ENCODE results near the gene CCDC127.
"Not testable (repeated sequence)": the region's sequence is repeated elsewhere in the genome, so short reads cannot be mapped to it uniquely, and the experiment has no call there.

Gene CCDC127

GRCh38 chr5:217494-218456 is at the start of gene CCDC127, which contains the start of gene SDHA:
Gene CCDC127 (minus strand): TSS chr5:218153. CDS start chr5:216849, 1,304 bp downstream.
Gene SDHA (plus strand): TSS chr5:218320. CDS start chr5:218356, 36 bp downstream.
- DNase-seq = peak; percentile 91

GRCh38 chr5:267716-268115 is 49.8 kb upstream of the CCDC127 start:
- DNase-seq = no peak

GRCh38 chr5:266311-267026 is 48.5 kb upstream of the CCDC127 start:
- peak; percentile 77 for DNase-seq

- DNase-seq = no peak
Observed at GRCh38 chr5:264338-264737, 46.4 kb upstream of the CCDC127 start.

- peak; percentile 92 for DNase-seq
Observed at GRCh38 chr5:263275-263974, 45.5 kb upstream of the CCDC127 start.

GRCh38 chr5:257148-257547 is 39.2 kb upstream of the CCDC127 start:
- no peak for DNase-seq

- not testable (repeated sequence) for DNase-seq
Observed at GRCh38 chr5:256347-256746, 38.4 kb upstream of the CCDC127 start.

- not testable (repeated sequence) for DNase-seq
Observed at GRCh38 chr5:255116-255515, 37.2 kb upstream of the CCDC127 start.

- DNase-seq = not testable (repeated sequence)
Observed at GRCh38 chr5:254322-254721, 36.4 kb upstream of the CCDC127 start.

GRCh38 chr5:252546-252945 is 34.6 kb upstream of the CCDC127 start:
- no peak for DNase-seq

- not testable (repeated sequence) for DNase-seq
Observed at GRCh38 chr5:251975-252374, 34.0 kb upstream of the CCDC127 start.

- not testable (repeated sequence) for DNase-seq
Observed at GRCh38 chr5:251538-251937, 33.6 kb upstream of the CCDC127 start.

GRCh38 chr5:251016-251415 is 33.1 kb upstream of the CCDC127 start:
- not testable (repeated sequence) for DNase-seq

GRCh38 chr5:250396-250795 is 32.4 kb upstream of the CCDC127 start:
- not testable (repeated sequence) for DNase-seq

GRCh38 chr5:245717-246116 is 27.8 kb upstream of the CCDC127 start:
- not testable (repeated sequence) for DNase-seq

- DNase-seq = not testable (repeated sequence)
Observed at GRCh38 chr5:243683-244367, 25.9 kb upstream of the CCDC127 start.

GRCh38 chr5:241045-241669 is 23.2 kb upstream of the CCDC127 start:
- DNase-seq = not testable (repeated sequence)

GRCh38 chr5:240550-240949 is 22.6 kb upstream of the CCDC127 start:
- DNase-seq = not testable (repeated sequence)

- not testable (repeated sequence) for DNase-seq
Observed at GRCh38 chr5:237931-238330, 20.0 kb upstream of the CCDC127 start.

- not testable (repeated sequence) for DNase-seq
Observed at GRCh38 chr5:235527-235926, 17.6 kb upstream of the CCDC127 start.

- no peak for DNase-seq
Observed at GRCh38 chr5:234450-234849, 16.5 kb upstream of the CCDC127 start.

GRCh38 chr5:233426-233825 is 15.5 kb upstream of the CCDC127 start:
- DNase-seq = not testable (repeated sequence)
